HG03558 (cell line): ENCODE results near the gene SEMA3B.
"Not testable (repeated sequence)": the region's sequence is repeated elsewhere in the genome, so short reads cannot be mapped to it uniquely, and the experiment has no call there.

Experiments
- ATAC-seq: cut with Tn5 transposase; IDR thresholded peaks from one replicate; pipeline ENCODE4 v1.9.1; 2021; ENCODE audit warnings: moderate number of reproducible peaks; ENCODE audit not compliant: unreplicated experiment; ENCODE audit errors: extremely low read depth

The SEMA3B gene

DNA sequence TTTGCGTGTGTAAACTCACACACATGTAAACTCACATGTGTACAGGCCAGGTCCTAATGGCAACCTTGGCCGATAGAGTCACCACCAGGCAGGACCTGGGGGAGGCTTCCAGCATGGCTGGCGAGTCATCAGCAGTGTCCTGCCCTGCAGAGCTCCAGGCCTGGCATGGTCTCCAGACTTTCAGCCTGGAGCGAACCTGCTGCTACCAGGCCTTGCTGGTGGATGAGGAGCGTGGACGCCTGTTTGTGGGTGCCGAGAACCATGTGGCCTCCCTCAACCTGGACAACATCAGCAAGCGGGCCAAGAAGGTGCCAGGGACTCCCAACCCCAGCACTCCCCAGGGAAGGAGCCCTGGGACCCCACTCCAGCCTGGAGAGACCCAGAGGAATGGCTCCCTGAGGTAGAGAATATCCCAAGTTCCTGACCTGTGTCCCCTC is 1.0 kb downstream of the SEMA3B start:
- ATAC-seq: no peak

DNA sequence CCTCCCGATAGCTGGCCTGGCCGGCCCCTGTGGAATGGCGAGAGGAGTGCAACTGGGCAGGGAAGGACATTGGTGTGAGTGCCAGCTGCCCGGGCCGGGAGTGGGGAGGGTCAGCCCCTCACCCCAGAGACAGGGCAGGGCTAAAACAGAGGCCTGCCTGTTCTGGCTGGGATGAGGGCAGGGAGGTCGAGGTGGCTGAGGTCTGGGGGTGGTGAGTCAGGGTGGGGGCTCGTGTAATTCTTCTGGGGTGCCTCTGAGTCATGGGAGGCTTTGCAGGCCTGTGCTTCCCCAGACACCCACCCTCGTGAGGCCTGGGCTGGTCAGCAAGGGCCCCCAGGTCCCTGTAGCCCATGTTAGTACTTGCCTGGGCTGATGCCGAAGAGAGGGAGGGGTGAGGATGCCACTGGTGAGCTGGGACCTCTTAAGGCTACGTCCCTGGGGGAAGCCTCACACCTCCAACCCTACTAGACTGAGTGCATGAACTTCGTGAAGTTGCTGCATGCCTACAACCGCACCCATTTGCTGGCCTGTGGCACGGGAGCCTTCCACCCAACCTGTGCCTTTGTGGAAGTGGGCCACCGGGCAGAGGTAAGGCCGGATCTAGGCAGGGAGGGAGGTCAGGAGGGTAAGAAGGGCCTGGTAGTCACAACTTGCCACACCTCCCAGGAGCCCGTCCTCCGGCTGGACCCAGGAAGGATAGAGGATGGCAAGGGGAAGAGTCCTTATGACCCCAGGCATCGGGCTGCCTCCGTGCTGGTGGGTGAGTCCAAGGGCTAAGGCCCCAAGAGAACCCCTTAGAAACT is 1.7 kb downstream of the SEMA3B start:
- ATAC-seq: no peak

DNA sequence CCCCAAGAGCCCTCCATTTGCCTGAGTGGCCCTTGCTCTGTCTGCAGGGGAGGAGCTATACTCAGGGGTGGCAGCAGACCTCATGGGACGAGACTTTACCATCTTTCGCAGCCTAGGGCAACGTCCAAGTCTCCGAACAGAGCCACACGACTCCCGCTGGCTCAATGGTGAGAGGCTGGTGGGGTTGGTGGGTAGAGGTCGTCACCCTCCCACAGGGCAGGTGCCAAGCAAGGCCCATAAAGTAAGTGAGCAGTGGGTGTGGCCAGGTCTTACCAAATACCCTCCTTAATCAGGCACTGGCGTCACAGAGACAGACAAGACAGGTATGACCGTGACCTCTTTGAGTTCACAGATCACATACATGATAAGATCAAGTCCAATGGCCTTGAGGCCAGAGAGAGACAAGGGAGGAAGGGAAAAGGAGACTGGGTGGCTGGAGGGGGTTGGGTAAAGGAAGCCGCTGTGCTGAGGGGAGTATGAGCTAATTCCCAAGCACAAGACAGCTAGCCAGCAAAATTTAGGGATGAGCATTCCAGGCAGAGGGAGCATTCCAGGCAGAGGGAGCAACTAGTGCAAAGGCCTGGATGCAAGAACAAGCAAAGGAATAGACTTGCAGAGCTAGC is 2.5 kb downstream of the SEMA3B start:
- ATAC-seq: no peak

DNA sequence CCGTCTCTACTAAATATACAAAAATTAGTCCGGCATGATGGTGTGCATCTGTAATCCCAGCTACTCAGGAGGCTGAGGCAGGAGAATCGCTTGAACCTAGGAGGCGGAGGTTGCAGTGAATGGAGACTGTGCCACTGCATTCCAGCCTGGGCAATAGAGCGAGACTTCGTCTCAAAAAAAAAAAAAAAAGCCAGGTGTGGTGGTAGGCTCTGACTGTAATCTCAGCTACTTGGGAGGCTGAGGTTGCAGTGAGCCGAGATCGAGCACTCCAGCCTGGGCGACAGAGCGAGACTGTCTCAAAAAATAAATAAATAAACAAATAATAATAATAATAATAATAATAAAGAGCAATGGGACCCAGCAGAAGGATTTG is 3.6 kb downstream of the SEMA3B start:
- not testable (repeated sequence) for ATAC-seq

DNA sequence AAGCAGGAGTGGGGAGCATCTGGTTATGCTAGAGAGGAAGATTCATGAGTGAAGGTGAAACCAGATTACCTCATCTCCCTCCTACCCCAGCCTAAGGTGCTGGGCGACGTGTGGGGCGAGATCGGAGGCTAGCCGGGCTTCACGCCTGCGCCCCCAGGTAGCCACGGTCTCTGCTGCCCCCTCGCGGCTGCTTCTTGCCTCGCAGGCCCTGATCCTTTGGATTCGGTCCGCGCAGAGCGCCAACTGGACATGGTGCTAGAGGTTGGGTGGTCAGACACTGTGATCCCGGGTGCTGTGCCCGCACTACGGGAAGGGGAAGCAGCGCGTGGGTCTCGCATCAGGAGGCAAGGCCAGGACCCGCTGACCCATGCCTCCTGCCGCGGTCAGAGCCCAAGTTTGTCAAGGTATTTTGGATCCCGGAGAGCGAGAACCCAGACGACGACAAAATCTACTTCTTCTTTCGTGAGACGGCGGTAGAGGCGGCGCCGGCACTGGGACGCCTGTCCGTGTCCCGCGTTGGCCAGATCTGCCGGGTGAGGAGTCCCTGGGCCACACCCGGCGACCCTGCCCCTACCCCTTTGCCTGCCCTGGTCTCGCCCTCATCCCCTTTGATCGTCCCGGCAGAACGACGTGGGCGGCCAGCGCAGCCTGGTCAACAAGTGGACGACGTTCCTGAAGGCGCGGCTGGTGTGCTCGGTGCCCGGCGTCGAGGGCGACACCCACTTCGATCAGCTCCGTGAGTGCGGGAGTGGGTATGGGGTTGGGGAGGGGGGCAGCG is 4.2 kb downstream of the SEMA3B start:
- peak; percentile 44 for ATAC-seq

DNA sequence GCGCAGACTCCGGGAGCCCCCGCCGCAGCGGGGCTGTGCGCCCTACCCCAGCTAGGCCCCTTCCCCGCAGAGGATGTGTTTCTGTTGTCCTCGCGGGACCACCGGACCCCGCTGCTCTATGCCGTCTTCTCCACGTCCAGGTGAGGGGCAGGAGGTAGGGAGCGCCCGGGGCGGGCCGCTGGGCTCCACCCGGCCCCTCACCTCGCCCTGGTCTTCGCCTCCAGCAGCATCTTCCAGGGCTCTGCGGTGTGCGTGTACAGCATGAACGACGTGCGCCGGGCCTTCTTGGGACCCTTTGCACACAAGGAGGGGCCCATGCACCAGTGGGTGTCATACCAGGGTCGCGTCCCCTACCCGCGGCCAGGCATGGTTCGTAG is 4.7 kb downstream of the SEMA3B start:
- ATAC-seq: no peak

DNA sequence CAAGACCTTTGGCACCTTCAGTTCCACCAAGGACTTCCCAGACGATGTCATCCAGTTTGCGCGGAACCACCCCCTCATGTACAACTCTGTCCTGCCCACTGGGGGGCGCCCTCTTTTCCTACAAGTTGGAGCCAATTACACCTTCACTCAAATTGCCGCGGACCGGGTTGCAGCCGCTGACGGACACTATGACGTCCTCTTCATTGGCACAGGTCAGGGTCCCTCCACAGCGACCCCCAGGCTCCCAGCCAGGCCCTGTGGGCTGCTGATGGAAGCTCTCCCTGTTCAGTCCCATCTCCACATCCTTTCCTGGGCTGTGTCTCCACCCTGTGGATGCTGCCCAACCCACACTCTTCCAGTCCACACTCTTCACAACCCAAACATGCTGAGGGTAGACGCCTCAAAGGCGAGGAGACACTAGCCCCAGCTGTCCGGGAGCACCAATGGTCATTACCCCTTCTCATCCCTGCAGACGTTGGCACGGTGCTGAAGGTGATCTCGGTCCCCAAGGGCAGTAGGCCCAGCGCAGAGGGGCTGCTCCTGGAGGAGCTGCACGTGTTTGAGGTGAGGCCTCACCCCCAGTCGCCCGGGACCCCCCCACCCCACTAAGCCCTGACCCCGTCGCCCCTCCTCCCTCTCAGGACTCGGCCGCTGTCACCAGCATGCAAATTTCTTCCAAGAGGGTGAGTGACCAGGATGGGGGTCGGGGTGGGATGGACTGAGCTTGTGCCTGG is 5.6 kb downstream of the SEMA3B start:
- ATAC-seq: no peak

DNA sequence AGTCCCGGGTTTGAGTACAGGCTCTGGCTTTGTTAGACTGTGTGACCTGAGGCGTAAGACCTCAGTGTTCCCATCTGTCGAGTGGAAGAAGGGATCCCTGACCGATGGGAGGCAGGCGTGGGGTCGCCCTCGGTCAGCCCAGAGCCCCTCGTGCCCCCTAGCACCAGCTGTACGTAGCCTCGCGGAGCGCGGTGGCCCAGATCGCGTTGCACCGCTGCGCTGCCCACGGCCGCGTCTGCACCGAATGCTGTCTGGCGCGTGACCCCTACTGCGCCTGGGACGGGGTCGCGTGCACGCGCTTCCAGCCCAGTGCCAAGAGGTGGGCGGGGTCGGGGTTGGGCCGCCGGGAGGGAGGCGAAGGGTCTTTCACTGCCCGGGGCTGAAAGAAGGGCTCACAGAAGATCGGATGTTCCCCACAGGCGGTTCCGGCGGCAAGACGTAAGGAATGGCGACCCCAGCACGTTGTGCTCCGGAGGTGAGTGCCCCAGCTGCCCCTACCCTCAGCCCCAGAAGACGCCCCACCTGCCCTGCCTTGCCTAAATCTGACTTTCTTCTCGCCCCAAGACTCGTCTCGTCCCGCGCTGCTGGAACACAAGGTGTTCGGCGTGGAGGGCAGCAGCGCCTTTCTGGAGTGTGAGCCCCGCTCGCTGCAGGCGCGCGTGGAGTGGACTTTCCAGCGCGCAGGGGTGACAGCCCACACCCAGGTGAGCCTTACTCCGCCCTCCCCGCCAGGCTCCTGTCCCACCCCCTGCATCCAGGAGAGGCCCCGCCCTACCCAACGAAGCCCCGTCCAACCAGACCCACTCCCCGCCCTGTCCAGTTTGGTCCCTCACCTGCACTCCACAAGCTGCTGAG is 6.4 kb downstream of the SEMA3B start:
- no peak for ATAC-seq

DNA sequence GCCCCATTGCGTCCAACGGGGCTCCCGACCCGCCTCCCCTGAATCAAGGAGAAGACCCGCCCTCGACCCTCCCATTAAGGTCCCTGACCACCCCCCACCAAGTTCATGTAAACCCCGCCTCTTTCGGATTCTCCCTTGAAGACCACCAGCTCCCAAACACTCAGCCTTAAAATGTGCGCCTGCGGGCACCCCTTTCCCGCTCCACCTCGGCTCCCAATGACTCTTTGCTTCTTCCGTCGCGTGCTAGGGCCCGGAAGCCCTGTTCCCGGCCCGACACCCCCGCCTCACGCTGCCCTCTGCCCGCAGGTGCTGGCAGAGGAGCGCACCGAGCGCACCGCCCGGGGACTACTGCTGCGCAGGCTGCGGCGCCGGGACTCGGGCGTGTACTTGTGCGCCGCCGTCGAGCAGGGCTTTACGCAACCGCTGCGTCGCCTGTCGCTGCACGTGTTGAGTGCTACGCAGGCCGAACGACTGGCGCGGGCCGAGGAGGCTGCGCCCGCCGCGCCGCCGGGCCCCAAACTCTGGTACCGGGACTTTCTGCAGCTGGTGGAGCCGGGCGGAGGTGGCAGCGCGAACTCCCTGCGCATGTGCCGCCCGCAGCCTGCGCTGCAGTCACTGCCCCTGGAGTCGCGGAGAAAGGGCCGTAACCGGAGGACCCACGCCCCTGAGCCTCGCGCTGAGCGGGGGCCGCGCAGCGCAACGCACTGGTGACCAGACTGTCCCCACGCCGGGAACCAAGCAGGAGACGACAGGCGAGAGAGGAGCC is 7.2 kb downstream of the SEMA3B start:
- ATAC-seq: no peak

DNA sequence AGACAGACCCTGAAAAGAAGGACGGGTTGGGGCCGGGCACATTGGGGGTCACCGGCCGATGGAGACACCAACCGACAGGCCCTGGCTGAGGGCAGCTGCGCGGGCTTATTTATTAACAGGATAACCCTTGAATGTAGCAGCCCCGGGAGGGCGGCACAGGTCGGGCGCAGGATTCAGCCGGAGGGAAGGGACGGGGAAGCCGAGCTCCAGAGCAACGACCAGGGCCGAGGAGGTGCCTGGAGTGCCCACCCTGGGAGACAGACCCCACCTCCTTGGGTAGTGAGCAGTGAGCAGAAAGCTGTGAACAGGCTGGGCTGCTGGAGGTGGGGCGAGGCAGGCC is 7.8 kb downstream of the SEMA3B start:
- no peak for ATAC-seq

DNA sequence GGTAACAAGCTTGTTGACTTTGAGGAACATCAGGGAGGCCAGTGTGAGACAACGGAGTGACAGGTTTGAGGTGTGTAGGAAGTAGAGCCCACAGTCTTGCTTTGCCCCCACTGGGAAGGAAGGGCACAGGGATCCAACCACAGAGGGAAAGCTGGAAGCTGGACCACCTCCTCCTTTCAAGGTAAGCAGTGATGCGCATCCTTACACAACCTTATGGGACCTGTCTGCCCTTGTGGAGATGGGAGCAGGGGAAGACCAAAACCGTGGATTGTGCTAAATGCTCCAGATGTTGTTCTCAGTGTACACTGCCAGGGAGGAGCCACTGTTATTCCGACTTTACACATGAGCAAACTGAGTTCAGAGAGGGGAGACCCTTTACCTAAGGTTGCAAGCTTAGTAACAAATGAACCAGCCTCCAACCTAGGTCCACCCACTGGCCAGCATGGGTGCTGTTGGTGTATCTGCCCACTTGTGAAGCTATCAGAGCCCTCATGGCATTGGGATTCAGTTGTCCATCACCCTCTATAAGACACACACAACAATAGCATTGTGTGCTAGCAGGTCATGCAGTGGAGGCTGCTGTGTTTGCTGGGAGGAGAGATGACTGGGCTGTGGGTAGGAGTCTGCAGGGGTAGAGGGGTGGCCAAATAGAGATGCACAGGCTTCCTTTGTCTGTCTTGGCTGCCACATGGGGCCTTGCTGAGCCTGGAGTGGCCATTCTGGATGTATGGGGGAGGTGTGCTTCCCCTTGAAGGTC is 9.4 kb downstream of the SEMA3B start:
- ATAC-seq: no peak

DNA sequence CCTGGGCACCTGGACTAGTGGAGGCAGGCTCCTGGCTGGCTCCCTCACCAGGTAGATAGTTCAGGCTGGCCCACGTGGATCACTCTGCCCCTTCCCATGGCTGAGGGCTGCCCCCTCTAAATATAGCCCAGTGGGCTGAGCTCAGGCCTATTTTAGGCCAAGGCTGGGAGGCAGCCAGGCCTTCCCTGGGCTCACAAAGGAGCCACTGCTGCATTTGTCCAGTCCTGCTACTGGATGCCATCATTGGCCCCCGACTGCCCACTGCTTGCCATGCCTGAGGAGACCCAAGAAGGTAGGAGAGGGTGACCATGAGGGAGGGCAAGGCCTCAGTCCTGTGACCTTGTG is 9.9 kb downstream of the SEMA3B start, which contains the start of gene LSMEM2:
LSMEM2 (plus strand) TSS at position 208 of the 345 bp plus-strand sequence; CDS start at position 235, 27 bp downstream.
- ATAC-seq: no peak

DNA sequence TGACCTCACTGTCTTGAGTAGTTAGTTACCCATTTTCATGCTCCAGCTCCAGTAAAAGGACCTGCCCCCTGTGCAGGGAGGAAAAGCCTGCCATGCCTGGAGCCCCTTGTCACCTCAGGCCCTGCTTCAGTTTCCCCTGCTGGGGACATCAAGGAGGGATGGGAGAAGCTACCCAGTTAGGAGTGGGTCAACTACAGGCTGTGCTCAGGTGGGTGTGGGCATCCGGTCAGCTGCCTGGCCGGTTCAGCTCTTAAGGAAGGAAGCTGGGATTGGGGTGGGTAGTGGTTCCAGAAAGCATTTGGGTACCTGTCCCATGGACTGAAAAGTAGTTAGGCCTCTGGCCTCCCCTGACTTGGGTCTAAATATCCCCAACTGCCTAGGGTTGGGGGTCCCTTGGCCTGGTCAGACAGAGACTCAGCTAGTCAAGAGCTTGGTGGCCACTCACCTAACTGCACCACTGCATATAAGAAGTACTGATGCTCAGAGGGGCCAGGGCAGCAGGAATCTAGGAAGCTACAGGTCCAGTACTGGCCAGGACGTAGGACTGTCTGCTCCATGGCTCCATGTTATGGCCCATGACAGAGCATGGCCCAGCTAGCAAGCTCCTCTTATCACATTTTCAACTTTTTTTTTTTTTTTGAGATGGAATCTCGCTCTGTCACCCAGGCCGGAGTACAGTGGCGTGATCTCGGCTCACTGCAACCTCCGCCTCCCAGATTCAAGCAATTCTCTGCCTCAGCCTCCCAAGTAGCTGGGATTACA is 10.5 kb downstream of the SEMA3B start:
- no peak for ATAC-seq

DNA sequence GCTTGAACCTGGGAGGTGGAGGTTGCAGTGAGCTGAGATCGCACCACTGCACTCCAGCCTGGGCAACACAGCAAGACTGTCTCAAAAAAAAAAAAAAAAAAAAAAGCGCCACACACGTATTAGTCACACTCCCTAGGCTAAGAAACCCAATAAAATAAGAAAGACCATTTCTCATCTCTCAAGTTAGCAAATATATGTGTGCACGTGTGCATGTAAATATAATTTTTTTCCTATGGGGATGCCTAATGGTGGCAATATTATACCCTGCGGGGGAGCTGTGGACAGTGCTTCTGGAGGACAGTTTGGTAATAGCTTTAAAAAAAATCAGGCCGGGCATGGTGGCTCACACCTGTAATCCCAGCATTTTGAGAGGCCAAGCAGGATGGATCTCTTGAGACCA is 15.2 kb downstream of the SEMA3B start:
- not testable (repeated sequence) for ATAC-seq

DNA sequence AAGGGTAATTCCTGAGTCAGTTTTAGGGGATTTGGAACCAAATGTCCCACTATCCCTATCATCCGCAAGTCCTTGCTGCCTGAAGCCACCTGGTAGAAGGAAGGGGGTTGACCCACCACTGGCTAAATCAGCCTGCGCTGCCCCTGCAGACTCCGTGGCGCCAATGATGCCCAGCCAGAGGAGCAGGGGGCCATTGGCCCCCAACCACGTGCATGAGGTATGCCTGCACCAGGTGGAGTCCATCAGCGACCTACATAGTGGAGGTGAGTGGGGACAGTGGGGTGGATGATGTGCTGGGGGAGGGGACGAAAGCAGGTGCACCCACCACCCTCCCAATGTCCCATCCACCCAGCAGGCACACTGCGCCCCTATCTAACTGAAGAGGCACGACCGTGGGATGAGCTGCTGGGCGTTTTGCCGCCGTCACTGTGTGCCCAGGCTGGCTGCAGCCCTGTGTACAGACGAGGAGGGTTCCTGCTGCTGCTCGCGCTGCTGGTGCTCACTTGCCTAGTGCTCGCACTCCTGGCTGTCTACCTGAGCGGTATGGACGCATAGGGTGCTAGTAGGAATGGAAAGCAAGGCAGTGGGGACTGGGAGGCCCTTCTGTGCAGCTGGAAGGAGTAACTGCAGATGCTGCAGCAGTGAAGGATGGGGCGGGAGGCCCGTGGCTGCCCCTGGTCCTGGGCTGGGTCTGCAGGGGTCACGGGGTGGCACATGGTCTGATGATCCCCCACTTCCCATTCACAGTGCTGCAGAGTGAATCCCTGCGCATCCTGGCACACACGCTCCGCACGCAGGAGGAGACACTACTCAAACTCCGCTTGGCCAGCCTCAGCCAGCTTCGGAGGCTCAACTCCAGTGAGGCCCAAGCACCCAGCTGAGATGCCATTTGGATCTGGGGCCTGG is 17.6 kb downstream of the SEMA3B start:
- no peak for ATAC-seq

DNA sequence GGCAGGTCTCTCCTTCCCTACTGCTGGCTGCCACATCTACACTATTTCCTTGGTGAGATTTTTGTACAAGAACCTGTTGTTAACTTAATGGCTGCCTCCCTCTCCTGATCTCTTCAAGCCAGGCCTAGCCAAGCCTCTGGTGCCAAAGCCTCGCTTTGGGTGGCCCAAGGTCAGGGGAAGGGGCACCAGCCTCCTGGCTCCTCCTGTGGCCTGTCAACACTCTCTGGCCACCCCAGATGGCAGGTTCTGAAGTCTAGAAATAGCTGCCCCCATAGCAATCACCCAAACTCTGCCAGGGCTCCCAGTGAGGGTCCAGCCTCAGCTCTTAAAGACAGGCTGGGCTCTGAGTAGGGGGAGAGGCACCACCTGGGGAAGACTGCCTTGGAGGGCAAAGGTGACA is 18.3 kb downstream of the SEMA3B start:
- no peak for ATAC-seq
